Measurements from ENCODE around the gene CNBD2. TPM values are rescaled to one million over a fixed set of nuclear protein-coding genes. Genes with fewer than 3 reads are reported as not detected.

Gene CNBD2
- total and polyA plus RNA-seq, 10 of the 15 experiments (the other 5 are each of a cell fraction or from before 2014, with no cell fraction given) = 0.86 to 7.4 (median 4.6) TPM

DNA sequence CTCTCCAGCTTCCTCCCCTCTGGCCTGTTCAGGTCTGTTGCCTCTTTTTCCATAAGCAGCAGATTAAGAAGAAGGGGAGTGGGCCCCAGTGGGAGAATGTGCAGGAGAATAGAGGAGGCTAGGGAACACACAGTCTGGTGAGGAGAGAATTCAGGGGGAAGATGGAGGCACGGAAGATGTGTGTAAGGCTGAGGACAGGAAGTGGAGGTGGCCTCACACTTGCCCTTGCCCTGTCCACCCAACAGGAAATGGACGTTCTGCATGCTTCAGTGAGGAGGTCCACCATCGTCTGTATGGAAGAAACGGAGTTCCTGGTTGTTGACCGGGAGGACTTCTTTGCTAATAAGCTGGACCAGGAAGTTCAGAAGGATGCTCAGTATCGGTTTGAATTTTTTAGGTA, 16.0 kb downstream of the CNBD2 start (continued):
- TF ChIP-seq MTA3 (IDR thresholded peaks at IDR 0.05; ENCODE audit: borderline replicate concordance, low read length) (no peak), BACH1 (IDR thresholded peaks at IDR 0.05; ENCODE audit: borderline replicate concordance) (no peak), TBL1XR1 (IDR thresholded peaks at IDR 0.05; ENCODE audit: low read depth, low read length) (no peak), YY1 (IDR thresholded peaks at IDR 0.05; ENCODE audit: low read depth, low read length) (no peak), STAT3 (IDR thresholded peaks at IDR 0.05; ENCODE audit: low read depth, low read length) (no peak), ASH2L (IDR thresholded peaks at IDR 0.05; ENCODE audit: borderline replicate concordance, low read depth) (no peak), HDAC6 (IDR thresholded peaks at IDR 0.05; ENCODE audit: unreplicated experiment) (no peak)

- ChIA-PET CTCF (interaction anchor here (1.2 to 2.0 kb wide), 2 partner anchors 9 to 153 kb away, joined by 6 read pairs; no protein-coding TSS in a partner anchor), POLR2A (interaction anchor here (1.1 kb wide), 1 partner anchor 157 kb away, joined by 3 read pairs; no protein-coding TSS in a partner anchor), SMC1A (ENCODE audit: uncharacterized antibody, unreplicated experiment) (interaction anchor here (0.6 to 1.1 kb wide), 2 partner anchors 227 to 747 kb away, joined by 3 read pairs; no protein-coding TSS in a partner anchor), RAD21 (ENCODE audit: unreplicated experiment) (no interaction called here)
- Histone ChIP-seq H3K79me2 (ENCODE audit: control insufficient read depth, insufficient read depth, low read length) (no peaks in the 10 kb centered on the region), H3K27ac (ENCODE audit: control insufficient read depth, insufficient read depth) (no peak overlapping the region), H3K4me1 (ENCODE audit: control insufficient read depth, insufficient read depth, low read length) (no peaks in the 10 kb centered on the region), H3K9ac (ENCODE audit: control insufficient read depth, insufficient read depth, low read length) (no peak overlapping the region), H4K20me1 (ENCODE audit: control insufficient read depth, insufficient read depth) (no peaks in the 10 kb centered on the region), H3K4me3 (no peak overlapping the region), H3K36me3 (ENCODE audit: control insufficient read depth in 2 of 2, insufficient read depth in 2 of 2, low read length in 1 of 2) (no peaks in the 10 kb centered on the region), H2AFZ (ENCODE audit: control insufficient read depth, low read depth, low read length) (no peak overlapping the region), H3K27me3 (replicated peaks in 1 of 2; ENCODE audit: control insufficient read depth in 2 of 2, insufficient read depth in 2 of 2, low read length in 1 of 2) (no peaks in the 10 kb centered on the region), H3K9me3 (replicated peaks; ENCODE audit: control insufficient read depth, insufficient read depth, low read length) (no peaks in the 10 kb centered on the region), H3K4me2 (ENCODE audit: control insufficient read depth, insufficient read depth) (no peak overlapping the region)
- intact Hi-C loops (cut with micrococcal nuclease; ENCODE audit: unreplicated experiment) = no loop called here
- FAIRE-seq (no peak), ATAC-seq (no peak), DNase-seq (ENCODE audit: low read depth, low spot score) (no peak)
- 19% methylated on average over 2 of the region's 2 CpGs for WGBS (ENCODE audit: insufficient coverage, insufficient replicate concordance, low lambda C conversion rate, missing lambda C conversion rate)
- TF ChIP-seq SPI1 (IDR thresholded peaks at IDR 0.05; ENCODE audit: borderline replicate concordance, insufficient read depth, low read depth, low read length) (no peak), MTA2 (IDR thresholded peaks at IDR 0.05; ENCODE audit: low read depth) (no peak), BACH1 (IDR thresholded peaks at IDR 0.05; ENCODE audit: borderline replicate concordance) (no peak)
- in situ Hi-C loops (cut with MboI) = loop anchor here (25.0 kb wide), 1 partner anchor 451 kb away; no protein-coding TSS in a partner anchor
- BruUV-seq (replicated peaks) = no TSS peak
Observed at GRCh38 chr20:35985806-35986205, 17.4 kb downstream of the CNBD2 start.

All from GM12878 (cell line).